ENCODE data around the gene EPB41.

- TF ChIP-seq L3MBTL2 (conservative IDR thresholded peaks at IDR 0.05) (no peak), FOXK2 (IDR thresholded peaks at IDR 0.05) (no peak), TARDBP (IDR thresholded peaks at IDR 0.05) (no peak), BHLHE40 (IDR thresholded peaks at IDR 0.05; ENCODE audit: borderline replicate concordance) (no peak), ELF4 (IDR thresholded peaks at IDR 0.05) (no peak)
These were observed 237.9 kb downstream of the EPB41 start for GRCh38 chr1:29152046-29152805.
